Neutrophil (primary cell): ENCODE data around the gene SPZ1.
"Not testable (repeated sequence)": the region's sequence is repeated elsewhere in the genome, so short reads cannot be mapped to it uniquely, and the experiment has no call there.

Experiments
- H3K27ac ChIP-seq: fragments of 200-600 bp; sonication (generic); 2 replicates; pipeline ENCODE4 v1.5.1; 2016; ENCODE audit warnings: mild to moderate bottlenecking, moderate library complexity
- H3K27me3 ChIP-seq: fragments of 200-600 bp; sonication (generic); 2 replicates; pipeline ENCODE4 v1.6.0; 2016; ENCODE audit warnings: mild to moderate bottlenecking
- H3K36me3 ChIP-seq: fragments of 200-600 bp; sonication (generic); 2 replicates; pipeline ENCODE4 v1.5.1; 2017
- H3K4me1 ChIP-seq, 2 experiments: fragments of 200-600 bp in 1 of 2; sonication (generic) in 1 of 2; 1 replicate in 1 of 2; 2 replicates in 1 of 2; pipeline versions ENCODE4 v1.5.1 to v1.6.1; 2013 to 2016; ENCODE audit warnings: low read depth in 1 of 2, low read length in 1 of 2, mild to moderate bottlenecking in 1 of 2, moderate library complexity in 1 of 2; ENCODE audit not compliant: control insufficient read depth in 1 of 2, insufficient read depth in 1 of 2
- H3K4me3 ChIP-seq, 2 experiments: fragments of 200-600 bp in 1 of 2; sonication (generic) in 1 of 2; 1 replicate in 1 of 2; 2 replicates in 1 of 2; pipeline ENCODE4 v1.5.1; 2013 to 2016; ENCODE audit warnings: low read depth in 1 of 2, low read length in 1 of 2, mild to moderate bottlenecking in 1 of 2, moderate library complexity in 1 of 2
- H3K9me3 ChIP-seq: fragments of 200-600 bp; sonication (generic); 2 replicates; pipeline ENCODE4 v1.5.1; 2016
- CTCF ChIP-seq: fragments of 200-600 bp; sonication (generic); IDR thresholded peaks from 2 replicates; pipeline ENCODE4 v1.5.1; 2016; ENCODE audit warnings: antibody characterized with exemption

SPZ1 gene

GRCh38 chr5:80299601-80300000 lies 20.2 kb upstream of the SPZ1 start:
- H3K36me3 ChIP-seq: no peaks in the 10 kb centered on the region
- no peaks in the 10 kb centered on the region for H3K27me3 ChIP-seq
- no peak overlapping the region for H3K4me3 ChIP-seq
- H3K27ac ChIP-seq: no peak overlapping the region
- H3K9me3 ChIP-seq: no peaks in the 10 kb centered on the region
- no peak for TF ChIP-seq CTCF
- no peaks in the 10 kb centered on the region for H3K4me1 ChIP-seq

GRCh38 chr5:80300125-80300524 lies 19.7 kb upstream of the SPZ1 start:
- Histone ChIP-seq H3K36me3 (no peaks in the 10 kb centered on the region), H3K4me3 (no peak overlapping the region), H3K27me3 (no peaks in the 10 kb centered on the region), H3K27ac (no peak overlapping the region), H3K4me1 (no peaks in the 10 kb centered on the region), H3K9me3 (no peaks in the 10 kb centered on the region)
- no peak for TF ChIP-seq CTCF

GRCh38 chr5:80300796-80301195 lies 19.0 kb upstream of the SPZ1 start:
- H3K27ac ChIP-seq, H3K27me3 ChIP-seq, H3K9me3 ChIP-seq, H3K4me3 ChIP-seq, H3K4me1 ChIP-seq, H3K36me3 ChIP-seq: not testable (repeated sequence)

GRCh38 chr5:80301342-80301741 lies 18.5 kb upstream of the SPZ1 start:
- H3K9me3 ChIP-seq, H3K36me3 ChIP-seq, H3K27ac ChIP-seq, H3K4me3 ChIP-seq, H3K27me3 ChIP-seq, H3K4me1 ChIP-seq: not testable (repeated sequence)

- H3K4me3 ChIP-seq: no peak overlapping the region
- H3K27me3 ChIP-seq: no peaks in the 10 kb centered on the region
- H3K36me3 ChIP-seq: no peaks in the 10 kb centered on the region
- H3K9me3 ChIP-seq: no peaks in the 10 kb centered on the region
- no peak overlapping the region for H3K27ac ChIP-seq
- no peaks in the 10 kb centered on the region for H3K4me1 ChIP-seq
- TF ChIP-seq CTCF: no peak
Measured at GRCh38 chr5:80302636-80303035, 17.2 kb upstream of the SPZ1 start.

GRCh38 chr5:80308526-80308925 lies 11.3 kb upstream of the SPZ1 start:
- TF ChIP-seq CTCF: no peak
- no peaks in the 10 kb centered on the region for H3K4me1 ChIP-seq
- H3K4me3 ChIP-seq: no peak overlapping the region
- no peak overlapping the region for H3K27ac ChIP-seq
- no peaks in the 10 kb centered on the region for H3K36me3 ChIP-seq
- no peaks in the 10 kb centered on the region for H3K9me3 ChIP-seq
- no peaks in the 10 kb centered on the region for H3K27me3 ChIP-seq
